Panc1 (cell line): Measurements from ENCODE around the gene MYL10.

ENCODE experiments used
- POLR2AphosphoS5 ChIP-seq: IDR thresholded peaks from 2 replicates; pipeline ENCODE4 v1.6.1; 2012; ENCODE audit warnings: mild to moderate bottlenecking, low read depth, low read length, moderate library complexity
- TF ChIP-seq, protein P1 (sequence below): fragments of 450-650 bp; IDR thresholded peaks from 2 replicates; pipeline ENCODE4 v1.5.1; 2017; ENCODE audit warnings: mild to moderate bottlenecking
- TF ChIP-seq, protein P2 (sequence below), 2 experiments: IDR thresholded peaks; 2 replicates each; pipeline ENCODE4 v1.6.1; 2011 to 2012; ENCODE audit warnings: low read depth in 2 of 2, control low read depth in 1 of 2, low read length in 1 of 2, mild to moderate bottlenecking in 1 of 2, moderate library complexity in 1 of 2; ENCODE audit not compliant: insufficient read depth in 1 of 2

DNA sequence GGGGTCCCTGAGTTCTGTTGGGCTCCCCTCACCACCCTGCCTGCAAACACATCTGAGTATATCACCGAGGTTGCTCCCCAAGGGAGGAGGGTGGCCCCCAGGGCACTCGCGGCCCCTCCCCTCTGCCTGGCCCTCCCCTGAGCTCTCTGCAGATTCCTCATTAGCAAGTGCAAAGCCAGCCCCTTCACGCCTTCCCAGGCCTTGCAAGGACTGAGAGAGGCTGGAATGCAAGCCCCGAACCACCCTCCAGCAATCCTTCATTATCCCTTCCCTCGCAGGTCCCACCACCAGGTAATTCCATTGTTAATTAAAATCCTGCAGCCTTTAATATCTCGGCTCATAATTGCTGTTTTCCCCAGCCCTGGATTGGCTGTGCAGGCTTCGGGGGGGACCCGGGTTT, 35.3 kb upstream of the MYL10 start:
- TF ChIP-seq, protein P1, sequence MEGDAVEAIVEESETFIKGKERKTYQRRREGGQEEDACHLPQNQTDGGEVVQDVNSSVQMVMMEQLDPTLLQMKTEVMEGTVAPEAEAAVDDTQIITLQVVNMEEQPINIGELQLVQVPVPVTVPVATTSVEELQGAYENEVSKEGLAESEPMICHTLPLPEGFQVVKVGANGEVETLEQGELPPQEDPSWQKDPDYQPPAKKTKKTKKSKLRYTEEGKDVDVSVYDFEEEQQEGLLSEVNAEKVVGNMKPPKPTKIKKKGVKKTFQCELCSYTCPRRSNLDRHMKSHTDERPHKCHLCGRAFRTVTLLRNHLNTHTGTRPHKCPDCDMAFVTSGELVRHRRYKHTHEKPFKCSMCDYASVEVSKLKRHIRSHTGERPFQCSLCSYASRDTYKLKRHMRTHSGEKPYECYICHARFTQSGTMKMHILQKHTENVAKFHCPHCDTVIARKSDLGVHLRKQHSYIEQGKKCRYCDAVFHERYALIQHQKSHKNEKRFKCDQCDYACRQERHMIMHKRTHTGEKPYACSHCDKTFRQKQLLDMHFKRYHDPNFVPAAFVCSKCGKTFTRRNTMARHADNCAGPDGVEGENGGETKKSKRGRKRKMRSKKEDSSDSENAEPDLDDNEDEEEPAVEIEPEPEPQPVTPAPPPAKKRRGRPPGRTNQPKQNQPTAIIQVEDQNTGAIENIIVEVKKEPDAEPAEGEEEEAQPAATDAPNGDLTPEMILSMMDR, result no peak
- no peak for TF ChIP-seq POLR2AphosphoS5
- TF ChIP-seq, protein P2, sequence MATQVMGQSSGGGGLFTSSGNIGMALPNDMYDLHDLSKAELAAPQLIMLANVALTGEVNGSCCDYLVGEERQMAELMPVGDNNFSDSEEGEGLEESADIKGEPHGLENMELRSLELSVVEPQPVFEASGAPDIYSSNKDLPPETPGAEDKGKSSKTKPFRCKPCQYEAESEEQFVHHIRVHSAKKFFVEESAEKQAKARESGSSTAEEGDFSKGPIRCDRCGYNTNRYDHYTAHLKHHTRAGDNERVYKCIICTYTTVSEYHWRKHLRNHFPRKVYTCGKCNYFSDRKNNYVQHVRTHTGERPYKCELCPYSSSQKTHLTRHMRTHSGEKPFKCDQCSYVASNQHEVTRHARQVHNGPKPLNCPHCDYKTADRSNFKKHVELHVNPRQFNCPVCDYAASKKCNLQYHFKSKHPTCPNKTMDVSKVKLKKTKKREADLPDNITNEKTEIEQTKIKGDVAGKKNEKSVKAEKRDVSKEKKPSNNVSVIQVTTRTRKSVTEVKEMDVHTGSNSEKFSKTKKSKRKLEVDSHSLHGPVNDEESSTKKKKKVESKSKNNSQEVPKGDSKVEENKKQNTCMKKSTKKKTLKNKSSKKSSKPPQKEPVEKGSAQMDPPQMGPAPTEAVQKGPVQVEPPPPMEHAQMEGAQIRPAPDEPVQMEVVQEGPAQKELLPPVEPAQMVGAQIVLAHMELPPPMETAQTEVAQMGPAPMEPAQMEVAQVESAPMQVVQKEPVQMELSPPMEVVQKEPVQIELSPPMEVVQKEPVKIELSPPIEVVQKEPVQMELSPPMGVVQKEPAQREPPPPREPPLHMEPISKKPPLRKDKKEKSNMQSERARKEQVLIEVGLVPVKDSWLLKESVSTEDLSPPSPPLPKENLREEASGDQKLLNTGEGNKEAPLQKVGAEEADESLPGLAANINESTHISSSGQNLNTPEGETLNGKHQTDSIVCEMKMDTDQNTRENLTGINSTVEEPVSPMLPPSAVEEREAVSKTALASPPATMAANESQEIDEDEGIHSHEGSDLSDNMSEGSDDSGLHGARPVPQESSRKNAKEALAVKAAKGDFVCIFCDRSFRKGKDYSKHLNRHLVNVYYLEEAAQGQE (IDR thresholded peaks at IDR 0.05; ENCODE audit: insufficient read depth in 1 of 2, low read depth in 2 of 2, low read length in 1 of 2), result no peak
